GM18511 (cell line): Measurements from ENCODE around the gene RAPH1.
"Not testable (repeated sequence)": the region's sequence is repeated elsewhere in the genome, so short reads cannot be mapped to it uniquely, and the experiment has no call there.

Source experiments
- ATAC-seq: cut with Tn5 transposase; IDR thresholded peaks from one replicate; pipeline ENCODE4 v1.9.1; 2021; ENCODE audit warnings: mild to moderate bottlenecking, moderate library complexity; ENCODE audit not compliant: unreplicated experiment

The RAPH1 gene

DNA sequence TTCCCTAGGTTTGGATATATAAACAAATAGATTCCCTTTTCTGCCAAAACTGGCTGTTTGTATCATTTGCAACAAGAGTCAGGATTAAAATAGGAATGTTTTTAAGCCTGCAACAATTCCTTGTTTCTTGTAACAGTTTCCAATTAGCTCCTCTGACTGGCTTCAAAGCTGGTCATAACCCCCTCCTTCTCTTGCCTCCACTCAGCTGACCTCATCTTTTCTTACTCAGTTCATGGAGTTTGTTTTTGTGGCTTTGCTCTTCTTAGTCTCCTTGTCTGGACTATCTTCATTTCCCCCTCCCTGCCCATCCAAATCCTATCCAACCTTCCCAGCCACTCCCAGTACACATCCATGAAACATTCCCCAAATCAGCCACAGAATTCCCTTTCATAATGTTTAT, 14.3 kb upstream of the RAPH1 start:
- ATAC-seq: no peak

GRCh38 chr2:203548887-203549286, 13.8 kb upstream of the RAPH1 start:
- no peak for ATAC-seq

DNA sequence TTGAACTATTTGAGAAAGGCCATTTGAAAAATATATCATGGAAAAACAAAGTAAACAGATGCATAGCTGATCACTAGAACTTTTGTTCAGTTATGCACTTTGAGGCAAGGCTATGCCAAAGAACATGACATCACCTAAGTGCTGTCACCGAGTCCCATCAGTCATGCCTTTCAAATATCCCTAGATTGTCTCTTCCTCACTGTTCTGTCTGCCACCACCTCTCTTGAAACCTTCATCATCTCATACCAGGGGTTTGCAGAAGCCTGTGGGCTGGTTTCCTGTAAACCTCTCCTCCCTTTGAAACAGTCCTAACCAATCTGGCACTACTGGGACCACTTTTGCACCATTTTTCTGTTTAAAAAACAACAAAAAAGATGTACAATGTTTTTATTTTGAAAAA, 12.3 kb upstream of the RAPH1 start:
- ATAC-seq: no peak

DNA sequence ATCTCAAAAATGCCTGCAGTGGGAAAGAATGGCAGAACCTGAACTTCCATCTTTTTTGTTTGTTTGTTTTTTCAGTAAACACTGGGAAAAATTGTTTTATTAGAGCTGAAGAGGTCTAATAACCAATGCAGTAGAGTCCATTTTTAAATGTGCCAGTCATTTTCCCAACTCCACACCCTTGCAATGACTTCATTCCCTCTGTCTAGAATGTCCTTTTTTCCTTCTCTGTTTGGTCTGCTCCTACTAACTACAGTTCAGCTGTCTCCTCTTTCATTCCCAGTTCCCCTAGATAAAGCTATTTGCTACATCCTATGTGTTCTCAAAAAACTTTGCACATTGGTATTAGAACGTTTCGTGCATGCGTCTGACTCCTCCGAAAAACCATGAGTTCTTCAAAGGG, 9.3 kb upstream of the RAPH1 start:
- ATAC-seq: no peak

DNA sequence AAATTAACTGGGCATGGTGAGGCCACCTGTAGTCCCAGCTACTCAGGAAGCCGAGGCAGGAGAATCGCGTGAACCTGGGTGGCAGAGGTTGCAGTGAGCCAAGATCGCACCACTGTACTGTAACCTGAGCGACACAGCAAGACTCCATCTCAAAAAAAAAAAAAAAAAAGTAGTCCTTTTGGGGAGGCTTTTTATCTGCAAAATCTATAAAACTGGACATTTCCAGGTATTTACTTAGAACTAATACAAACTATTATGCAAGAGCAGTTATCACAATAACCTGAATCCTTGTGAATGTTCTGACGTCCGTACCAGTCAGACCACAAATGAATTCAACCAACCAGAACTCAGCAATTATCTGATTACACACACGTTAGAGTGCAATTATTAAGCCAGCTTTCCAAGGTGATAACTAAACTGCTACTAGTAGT, 8.8 kb upstream of the RAPH1 start:
- ATAC-seq: no peak

DNA sequence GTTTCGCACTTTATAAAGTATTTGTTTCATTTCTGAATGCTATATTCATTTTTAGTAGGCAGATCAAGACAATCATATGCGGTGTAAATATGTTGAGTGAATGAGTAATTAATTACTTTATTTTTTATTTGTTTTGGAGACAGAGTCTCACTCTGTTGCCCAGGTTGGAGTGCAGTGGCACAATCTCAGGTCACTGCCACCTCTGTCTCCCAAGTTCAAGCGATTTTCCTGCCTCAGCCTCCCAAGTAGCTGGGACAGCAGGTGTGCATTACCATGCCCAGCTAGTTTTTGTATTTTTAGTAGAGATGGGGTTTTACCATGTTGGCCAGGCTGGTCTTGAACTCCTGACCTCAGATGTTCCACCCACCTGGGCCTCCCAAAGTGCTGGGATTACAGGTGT, 5.5 kb upstream of the RAPH1 start:
- ATAC-seq: not testable (repeated sequence)

DNA sequence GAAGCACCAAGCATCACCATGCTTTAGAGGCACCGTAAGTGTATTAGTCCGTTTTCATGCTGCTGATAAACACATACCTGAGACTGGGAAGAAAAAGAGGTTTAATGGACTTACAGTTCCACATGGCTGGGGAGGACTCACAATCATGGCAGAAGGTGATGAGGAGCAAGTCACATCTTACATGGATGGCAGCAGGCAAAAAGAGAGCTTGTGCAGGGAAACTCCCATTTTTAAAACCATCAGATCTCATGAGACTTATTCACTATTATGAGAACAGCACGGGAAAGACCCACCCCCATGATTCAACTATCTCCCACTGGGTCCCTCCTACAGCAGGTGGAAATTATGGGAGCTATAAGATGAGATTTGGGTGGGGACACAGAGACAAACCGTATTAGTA, 3.1 kb upstream of the RAPH1 start:
- not testable (repeated sequence) for ATAC-seq

GRCh38 chr2:203536586-203536951, 1.5 kb upstream of the RAPH1 start:
- not testable (repeated sequence) for ATAC-seq

DNA sequence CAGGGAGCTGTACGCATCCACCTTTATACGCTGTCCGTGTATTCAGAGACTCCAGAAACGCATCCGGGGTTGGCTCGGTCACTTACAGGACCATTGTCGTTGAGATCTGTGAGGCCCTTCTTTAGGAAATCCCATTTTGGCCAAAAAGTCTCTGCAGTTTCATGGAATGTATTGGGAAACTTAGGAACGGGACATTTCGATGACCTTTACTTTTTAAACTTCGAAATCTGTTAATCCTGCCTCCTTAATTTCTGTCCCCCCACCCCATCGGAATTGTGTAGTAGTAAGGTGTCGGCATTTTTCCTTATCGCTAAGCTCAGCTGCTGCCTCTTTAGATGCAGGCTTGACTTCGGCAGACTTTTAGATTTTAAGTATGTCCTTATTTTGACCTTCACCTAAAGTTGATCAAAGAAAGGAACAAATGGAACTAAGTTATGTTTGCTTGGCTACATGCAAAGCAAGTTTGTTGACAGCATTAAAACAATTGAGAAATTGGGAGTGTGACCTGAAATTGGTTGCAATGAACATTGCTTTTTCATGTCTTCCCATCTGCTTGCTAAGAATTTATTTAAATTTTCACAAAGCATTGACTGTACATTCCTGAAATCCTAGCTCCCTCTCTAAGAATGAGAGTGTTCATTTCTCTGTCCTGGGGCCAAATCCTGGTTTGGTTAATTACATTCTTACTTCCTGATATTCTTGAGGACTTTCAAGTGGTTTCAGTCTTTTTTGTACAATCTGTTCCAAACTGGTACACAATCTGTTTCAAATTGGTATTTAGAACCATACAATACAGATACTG, 884 bp upstream of the RAPH1 start:
- no peak for ATAC-seq

- peak; percentile 46 for ATAC-seq
These were observed 452 bp downstream of the RAPH1 start for GRCh38 chr2:203534621-203535077.

GRCh38 chr2:203533676-203534591, 1.2 kb downstream of the RAPH1 start:
- no peak for ATAC-seq

- no peak for ATAC-seq
These were observed 2.0 kb downstream of the RAPH1 start for GRCh38 chr2:203532957-203533658.

DNA sequence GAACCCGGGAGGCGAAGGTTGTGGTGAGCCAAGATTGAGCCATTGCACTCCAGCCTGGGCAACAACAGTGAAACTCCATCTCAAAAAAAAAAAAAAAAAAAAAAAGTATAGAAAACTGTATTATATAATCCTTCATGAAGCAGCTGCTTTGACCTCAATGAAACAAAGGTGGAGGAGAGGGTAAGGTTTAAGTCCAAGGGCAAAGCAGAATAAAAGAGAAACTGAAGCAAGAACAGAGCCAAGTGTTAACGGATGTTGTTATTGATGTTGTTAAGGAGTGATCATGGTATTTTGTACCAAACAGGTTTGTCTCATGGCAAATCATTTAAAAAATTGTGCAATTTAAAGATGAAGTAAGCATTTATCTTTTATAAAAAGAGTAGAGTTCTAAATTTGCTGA, 7.4 kb downstream of the RAPH1 start:
- ATAC-seq: no peak

DNA sequence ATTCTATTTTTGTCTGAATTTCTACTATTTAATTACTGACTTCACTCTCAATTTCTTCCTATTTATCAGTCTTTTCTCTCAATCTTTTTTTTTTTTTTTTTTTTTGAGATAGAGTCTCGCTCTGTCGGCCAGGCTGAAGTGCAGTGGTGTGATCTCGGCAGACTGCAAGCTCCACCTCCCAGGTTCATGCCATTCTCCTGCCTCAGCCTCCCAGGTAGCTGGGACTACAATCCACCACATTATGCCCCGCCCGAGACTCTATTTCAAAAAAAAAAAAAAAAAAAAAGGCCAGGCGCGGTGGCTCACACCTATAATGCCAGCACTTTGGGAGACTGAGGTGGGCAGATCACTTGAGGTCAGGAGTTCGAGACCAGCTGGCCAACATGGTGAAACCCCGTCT, 21.8 kb downstream of the RAPH1 start:
- not testable (repeated sequence) for ATAC-seq

DNA sequence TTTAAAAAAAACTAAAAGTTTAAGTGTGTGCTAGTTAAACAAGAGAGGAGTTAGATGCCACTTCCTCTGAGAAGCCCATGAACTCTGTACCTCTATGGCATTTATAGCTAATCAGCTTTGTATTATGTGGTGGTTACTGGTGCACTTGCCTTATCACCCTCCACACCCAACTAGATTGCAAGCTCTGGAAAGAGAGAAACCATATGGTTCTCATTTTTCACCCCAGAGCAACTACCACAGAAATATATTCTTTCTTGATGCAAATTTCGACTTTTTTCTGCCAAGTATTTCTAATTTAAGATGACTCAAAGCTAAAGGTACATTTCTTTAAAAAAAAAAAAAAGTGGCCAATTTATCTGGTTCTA, 24.2 kb downstream of the RAPH1 start:
- ATAC-seq: no peak

GRCh38 chr2:203510256-203510940, 24.7 kb downstream of the RAPH1 start:
- no peak for ATAC-seq

- not testable (repeated sequence) for ATAC-seq
These were observed 31.6 kb downstream of the RAPH1 start for GRCh38 chr2:203503460-203503859.

GRCh38 chr2:203501873-203502272, 33.2 kb downstream of the RAPH1 start:
- ATAC-seq: no peak

DNA sequence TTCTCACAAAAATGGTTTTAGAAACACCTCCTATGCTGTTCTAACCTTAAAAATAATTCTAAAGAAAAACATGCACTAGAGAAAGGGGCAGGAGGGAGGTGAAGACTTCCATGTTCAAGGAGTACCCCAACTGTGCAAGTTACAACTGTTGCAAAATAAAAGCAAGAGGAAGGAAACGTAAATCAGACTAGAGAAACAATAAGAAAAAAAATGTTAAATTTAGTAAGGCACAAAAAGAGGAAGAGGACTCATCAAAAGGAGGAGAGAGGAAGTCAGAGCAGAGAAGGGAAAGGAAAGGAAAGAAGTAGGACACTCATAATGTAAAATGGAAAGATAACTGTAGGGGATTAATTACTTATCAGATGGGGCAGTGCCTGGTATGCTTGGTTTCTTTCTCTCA, 34.1 kb downstream of the RAPH1 start:
- no peak for ATAC-seq

- ATAC-seq: no peak
These were observed 34.8 kb downstream of the RAPH1 start for GRCh38 chr2:203500297-203500696.

GRCh38 chr2:203498161-203498560, 36.9 kb downstream of the RAPH1 start:
- no peak for ATAC-seq
